GM13976 (cell line): ENCODE measurements around the gene NCK2.
A peak's percentile ranks its signal among the peaks of the same experiment; 100 is the strongest.

Experiments
- DNase-seq: peaks from one replicate; pipeline ENCODE4 v3.0.0; 2012; ENCODE audit warnings: low spot score
- in situ Hi-C: fragments of 300-500 bp; cut with MboI; formaldehyde crosslinking; loops from one replicate; pipeline ENCODE4 v1.12.0; 2022; ENCODE audit warnings: low sequenced_read_pairs, mixed read lengths, inconsistent platforms; ENCODE audit not compliant: unreplicated experiment
- TF ChIP-seq, protein P1 (sequence below): IDR thresholded peaks from 2 replicates; pipeline ENCODE4 v1.5.1; 2012; ENCODE audit warnings: borderline replicate concordance, mild to moderate bottlenecking; ENCODE audit not compliant: insufficient read depth; ENCODE audit errors: extremely low read depth, missing control alignments, control extremely low read depth

Gene NCK2

DNA sequence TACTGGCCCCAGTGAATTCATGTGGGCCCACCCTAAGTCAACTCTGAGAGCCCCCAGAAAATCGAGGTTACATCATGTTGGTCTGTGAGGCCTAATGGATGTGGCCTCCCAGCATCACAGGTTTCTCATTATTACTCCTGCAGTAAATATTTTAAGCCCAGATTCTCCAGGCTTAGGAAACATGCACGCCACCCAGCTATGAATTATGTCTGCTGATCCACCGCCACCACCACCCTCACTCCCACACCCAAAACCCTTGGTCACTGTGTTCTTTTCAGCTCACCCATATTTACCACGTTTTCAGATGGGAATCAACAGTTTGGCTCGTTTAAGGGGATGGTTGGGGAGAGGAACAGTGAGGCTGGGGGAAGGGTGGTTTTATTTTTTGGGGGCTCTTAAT is 128.6 kb downstream of the NCK2 start:
- DNase-seq, result no peak
- in situ Hi-C loops, result no loop called here

DNA sequence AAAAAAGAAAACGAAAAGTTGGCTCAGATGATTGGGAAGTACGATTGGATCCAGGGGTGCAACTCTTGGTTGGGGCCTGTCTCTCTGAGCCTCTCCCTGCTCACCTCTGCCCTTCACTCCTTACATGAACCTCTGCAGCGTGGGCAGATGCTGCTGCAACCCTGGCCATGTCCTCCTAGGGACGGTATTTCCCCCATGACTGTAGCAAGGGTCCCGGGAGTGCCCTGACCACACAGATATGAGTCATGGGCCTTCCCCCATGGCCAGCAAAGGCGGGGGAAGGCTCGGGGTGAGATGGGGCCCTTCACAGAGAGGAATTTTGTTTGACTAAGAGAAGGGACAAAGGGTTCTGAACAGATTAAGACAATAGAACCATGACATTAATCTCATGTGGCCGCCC is 129.0 kb downstream of the NCK2 start:
- in situ Hi-C loops, result no loop called here
- TF ChIP-seq, protein P1, sequence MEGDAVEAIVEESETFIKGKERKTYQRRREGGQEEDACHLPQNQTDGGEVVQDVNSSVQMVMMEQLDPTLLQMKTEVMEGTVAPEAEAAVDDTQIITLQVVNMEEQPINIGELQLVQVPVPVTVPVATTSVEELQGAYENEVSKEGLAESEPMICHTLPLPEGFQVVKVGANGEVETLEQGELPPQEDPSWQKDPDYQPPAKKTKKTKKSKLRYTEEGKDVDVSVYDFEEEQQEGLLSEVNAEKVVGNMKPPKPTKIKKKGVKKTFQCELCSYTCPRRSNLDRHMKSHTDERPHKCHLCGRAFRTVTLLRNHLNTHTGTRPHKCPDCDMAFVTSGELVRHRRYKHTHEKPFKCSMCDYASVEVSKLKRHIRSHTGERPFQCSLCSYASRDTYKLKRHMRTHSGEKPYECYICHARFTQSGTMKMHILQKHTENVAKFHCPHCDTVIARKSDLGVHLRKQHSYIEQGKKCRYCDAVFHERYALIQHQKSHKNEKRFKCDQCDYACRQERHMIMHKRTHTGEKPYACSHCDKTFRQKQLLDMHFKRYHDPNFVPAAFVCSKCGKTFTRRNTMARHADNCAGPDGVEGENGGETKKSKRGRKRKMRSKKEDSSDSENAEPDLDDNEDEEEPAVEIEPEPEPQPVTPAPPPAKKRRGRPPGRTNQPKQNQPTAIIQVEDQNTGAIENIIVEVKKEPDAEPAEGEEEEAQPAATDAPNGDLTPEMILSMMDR, result no peak
- DNase-seq, result peak; percentile 92

More for the DNA sequence above, 128.6 kb downstream of the NCK2 start:
- TF ChIP-seq, protein P1, result no peak

DNA sequence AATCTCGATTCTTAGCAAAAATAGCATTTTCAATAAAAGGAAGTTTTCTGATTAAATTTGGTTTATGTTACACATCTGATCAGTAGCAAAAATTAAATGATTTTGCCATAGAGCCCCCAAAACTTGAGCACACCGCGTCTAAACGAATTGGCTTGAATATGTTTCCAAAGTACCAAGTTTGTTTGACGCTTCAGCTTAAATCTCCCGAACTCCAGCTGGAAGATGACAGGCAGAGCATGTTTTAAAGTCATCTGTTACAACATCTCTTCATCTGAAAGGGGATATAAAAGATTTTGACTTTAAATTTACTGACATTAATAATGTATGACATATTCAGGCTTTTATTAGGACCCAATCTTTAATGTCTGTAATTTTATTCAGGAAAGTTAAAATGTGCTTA is 129.8 kb downstream of the NCK2 start:
- DNase-seq, result no peak
- in situ Hi-C loops, result no loop called here
- TF ChIP-seq, protein P1, result no peak

DNA sequence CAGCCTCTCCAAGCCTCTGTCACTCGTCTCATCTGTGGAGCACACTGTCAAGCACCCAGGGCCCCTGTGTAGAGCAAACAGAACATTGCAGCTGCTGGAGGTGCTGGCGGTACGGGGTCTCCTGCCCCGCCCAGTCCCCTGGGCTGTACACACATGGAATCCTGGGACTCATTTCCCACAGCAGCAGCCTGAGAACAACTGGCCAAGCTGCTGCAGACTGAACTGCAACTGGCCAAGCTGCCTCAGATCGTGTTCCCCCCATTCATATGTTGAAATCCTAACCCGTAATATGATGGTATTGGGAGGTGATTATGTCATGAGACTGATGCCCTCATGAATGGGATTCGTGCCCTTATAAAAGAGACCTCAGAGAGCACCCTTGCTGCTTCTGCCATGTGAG is 130.5 kb downstream of the NCK2 start:
- in situ Hi-C loops, result no loop called here
- DNase-seq, result no peak
- TF ChIP-seq, protein P1, result no peak

DNA sequence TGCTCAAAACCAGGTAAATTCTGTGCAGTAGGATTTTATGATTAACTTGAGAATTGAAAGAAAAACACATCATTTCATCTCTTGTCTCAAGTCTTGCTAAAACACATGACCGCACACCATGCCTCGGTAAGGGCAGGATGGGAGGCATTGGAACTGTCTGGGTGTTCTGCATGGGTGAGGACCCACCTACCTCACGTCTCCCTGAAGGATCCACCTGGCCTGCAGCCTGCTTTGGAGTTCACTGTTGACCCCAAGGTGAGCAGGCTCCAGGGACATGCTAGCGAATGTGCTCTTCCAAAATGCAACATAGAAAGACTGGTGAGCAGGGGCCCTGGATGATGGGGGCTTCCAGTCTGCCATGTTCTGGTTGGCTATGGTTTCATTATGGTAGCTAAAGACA is 131.5 kb downstream of the NCK2 start:
- TF ChIP-seq, protein P1, result no peak
- no peak for DNase-seq
- in situ Hi-C loops, result no loop called here

DNA sequence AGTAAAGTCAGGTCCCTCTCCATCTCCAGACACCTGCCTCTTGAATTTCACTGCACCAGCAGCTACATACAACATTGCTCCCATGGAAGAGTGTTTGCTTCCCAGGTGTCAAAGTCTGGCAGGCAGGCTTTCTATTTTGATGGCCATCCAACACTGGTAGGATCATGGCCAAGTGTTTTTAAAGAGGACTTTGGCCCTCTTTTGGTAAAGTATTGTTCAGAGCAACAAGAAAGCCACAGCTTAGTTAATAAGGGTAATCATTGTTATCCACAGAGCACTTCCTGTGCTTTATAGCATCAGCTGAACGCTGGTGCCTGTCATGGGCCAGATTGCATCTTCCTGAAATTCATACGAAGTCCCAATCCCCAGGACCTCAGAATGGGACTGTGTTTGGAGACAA is 133.2 kb downstream of the NCK2 start:
- in situ Hi-C loops, result no loop called here
- TF ChIP-seq, protein P1, result no peak
- no peak for DNase-seq
